NCI-H1930 (cell line): Measurements from ENCODE around the gene CNTN4.

Experiments used
- DNase-seq, 2 experiments: peaks; one replicate each; lab custom pipeline; 2025; lab: John Stamatoyannopoulos, UW

CNTN4 gene

DNA sequence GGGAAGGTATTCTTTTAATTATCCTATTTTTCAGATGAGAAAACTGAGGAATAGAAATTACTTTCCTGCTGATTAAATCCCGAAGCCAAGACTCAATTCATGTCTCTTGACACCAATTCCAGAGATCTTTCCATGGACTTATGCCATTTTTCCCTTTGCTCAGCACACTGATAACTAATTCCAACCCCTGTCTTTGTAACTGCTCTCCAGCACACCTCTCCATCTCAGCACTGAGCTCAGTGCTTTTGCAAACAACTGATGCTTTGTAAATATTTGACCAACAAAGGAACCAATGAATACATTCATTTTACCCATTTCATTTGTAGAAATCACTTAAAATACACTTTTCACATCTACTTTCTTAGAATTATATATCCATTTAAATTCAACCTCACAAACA, 762.5 kb downstream of the CNTN4 start:
- no peak for DNase-seq

DNA sequence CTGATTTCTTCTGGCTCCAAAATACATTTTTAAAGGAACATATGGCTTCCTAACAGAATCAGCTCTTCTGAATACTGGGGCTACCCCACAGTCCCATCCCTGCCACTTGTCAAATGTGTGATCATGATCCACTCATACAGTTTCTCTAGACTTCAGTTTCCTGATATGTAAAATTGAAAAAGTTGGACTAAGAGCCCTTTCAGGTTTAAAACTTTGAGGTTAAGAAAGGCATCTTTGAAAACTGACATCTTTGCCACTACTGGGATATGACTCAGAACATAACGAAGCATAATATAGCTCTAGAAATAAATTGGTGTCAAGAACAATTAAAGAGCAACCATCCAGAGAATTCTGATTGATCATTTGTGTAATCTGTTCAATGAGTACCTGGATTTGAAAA, 763.3 kb downstream of the CNTN4 start:
- DNase-seq, result no peak

DNA sequence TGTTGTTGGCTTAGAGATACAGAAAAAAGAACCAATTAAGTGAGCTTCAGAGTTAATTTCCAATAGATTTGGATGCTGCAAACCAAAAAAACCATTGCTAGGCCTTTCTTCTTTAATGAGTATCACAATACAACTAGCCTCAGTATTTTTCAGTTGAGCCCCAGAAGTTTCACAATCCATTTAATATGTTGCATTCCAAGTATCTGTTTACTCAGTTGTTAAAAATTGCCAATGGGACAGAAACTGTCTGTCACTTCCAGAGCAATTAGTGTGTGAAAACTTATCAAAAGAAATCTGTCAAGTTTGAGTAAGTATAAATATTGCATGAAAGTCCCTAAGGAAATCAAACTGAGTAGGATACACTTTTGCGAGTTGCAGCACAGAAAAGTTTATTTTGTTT, 763.7 kb downstream of the CNTN4 start:
- DNase-seq, result no peak

DNA sequence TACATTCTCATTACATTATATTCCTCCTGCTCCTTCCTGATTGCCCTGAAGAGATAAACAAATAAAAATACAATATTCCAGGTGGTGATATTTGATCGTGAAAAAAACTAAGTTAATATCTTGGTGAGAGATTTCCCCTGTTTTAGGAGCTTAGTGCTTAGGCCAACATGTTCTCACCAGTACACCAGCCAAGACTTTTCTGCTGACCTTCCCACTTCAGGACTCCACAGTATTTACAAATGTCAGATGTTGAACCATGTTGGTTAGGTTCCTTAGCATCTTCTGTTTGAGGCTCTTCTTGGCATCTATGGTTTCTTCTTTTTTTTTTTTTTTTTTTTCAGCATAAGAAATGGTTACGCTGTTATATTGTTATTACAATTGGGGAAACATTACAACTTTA, 764.5 kb downstream of the CNTN4 start:
- no peak for DNase-seq

DNA sequence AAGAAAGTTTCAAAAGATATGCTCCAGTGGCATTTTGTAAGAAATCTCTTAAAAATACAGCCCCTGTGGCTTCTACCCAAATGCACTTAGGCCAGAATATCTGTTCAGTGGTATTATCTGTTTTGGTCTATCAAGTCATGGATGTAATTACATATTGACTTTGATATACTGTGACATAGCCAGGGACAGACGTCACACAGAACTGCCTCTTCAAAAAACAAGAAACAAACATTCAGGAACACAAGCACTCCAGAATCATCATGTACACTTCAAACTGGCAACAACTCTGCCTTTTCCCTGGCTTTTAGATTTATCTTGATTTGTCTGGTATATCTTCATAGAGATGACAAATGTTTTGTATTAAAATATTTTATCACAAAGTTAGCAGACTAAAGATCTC, 771.2 kb downstream of the CNTN4 start:
- no peak for DNase-seq

DNA sequence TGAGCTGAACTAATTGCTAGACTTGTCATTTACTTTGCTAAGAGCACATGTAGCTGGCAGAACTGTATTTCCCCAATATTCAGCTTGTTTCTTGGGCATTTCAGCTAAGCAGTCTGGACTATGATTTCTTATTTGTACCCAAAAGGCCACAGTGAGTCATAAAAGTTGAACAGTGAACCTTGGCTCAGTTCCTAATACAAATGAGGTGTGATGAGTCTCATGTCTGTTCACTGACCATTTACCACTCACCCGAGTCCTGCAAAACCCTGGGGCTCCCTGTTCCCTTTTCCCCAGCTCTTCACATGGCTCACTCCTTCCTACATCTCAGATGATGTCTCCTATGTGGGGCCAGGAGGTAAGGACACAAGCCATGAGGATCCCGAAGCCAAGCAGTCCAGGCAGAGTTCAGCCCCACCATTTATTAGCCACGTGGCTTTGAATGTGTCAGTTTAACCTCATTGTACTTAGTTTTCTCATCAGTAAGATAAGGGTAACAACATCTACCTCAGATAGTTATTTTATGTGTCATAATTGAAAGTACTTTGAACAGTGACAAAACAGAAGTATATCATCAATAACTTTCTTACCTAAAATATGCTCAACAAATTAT, 772.2 kb downstream of the CNTN4 start:
- DNase-seq, result no peak

DNA sequence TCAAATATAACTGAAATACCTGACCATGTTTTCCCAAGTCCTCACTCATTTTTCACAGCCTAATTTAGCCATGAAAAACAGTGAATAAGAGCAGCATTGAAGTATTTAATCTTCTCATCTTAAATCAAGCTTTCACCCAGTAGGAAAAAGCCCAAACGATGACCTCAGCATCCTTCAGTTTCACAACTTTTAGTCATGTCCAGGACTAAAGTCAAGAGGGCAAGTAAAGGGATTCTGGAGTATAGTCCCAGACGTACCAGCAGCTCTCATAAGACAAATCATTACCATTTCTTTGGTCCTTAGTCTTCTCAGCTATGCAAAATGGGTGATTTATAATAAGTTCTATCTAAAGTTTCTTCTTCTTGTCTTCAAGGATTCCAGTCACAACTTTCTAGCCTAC, 774.2 kb downstream of the CNTN4 start:
- no peak for DNase-seq

DNA sequence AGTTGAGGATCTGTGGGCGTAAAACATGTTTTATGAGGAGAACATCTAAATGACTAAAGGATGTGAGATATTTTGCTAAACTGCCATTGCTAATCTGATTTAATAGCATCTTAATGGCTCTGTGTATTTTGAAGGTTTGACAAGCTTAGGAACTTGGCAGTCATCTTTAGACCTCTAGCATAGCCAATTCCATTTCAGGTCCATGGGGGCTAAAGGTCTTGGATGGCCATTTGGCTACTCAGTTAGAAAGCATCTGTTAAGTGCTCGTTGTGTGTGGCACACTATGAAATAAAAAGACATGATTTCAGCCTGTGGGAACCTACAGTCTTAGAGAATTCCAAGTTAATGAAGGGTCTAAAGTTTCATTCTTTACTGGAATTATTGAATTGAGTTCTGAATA, 775.3 kb downstream of the CNTN4 start:
- no peak for DNase-seq

DNA sequence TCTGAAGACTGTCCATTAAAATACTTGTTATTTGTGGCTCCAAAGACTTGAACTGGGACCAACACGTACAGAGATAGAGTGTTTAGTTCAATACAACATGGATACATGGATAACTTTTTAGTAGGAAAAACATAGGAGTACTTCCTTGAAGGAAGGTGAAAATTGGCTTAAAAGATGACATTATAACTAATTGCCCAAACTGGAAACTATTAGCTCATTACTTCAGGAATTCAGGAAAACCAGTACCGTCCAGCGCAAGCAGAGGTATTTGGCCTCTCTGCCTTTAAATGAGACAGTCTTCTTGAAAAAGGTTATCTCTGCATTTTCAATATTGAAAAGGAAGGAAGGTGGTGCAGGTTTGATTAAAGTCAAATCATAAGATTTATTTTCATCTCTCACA, 777.0 kb downstream of the CNTN4 start:
- no peak for DNase-seq

DNA sequence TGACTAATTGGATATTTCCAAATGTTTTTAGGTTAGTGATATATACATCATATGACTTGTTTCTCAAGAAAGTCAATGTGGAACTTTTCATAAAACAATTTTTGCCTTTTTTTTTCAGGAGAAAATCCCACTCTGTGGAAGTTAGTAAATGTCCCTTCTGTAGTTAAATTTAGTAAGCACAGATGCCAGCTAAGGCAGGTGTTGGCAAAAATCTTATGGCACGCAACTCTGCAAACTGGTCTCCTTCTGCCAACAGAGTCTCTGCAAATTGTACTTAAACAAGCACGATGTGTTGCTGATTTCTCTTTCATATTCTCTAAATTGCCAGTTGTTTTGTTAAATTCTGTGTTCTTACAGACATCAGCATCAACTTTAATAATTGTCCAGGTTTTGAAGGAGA, 777.7 kb downstream of the CNTN4 start:
- DNase-seq, result no peak

DNA sequence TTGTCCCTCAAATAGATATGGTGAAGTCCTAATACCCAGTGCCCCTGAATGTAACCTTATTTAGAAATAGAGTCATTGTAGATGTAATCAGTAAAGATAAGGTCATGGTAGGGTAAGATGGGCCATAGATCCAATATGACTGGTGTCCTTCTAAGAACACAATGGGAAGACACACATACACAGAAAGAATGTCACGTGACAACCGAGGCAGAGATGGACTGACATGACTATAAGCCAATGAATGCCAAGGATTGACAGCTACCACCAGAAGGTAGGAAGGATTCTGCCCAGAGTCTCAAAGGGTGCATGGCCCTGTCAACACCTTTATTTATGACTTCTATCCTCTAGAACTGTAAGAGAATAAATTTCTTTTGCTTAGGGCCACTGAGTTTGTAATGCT, 780.4 kb downstream of the CNTN4 start:
- no peak for DNase-seq

DNA sequence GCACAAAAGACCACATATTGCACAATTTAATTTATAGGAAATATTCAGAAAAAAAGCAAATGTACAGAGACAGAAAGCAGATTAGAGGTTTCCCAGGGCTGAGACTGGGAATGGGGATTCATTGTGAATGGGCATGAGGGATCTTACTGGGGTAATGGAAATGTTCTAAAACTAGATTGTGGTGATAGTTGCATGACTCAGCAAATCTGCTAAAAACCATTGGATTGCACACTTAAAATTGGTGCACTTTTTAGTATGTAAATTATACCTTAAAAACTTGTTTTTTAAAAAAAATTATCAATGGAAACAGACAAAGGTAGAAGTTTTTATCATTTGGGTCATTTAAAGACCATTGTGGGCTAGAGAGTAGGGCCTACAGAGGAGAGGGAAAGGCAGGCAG, 780.9 kb downstream of the CNTN4 start:
- DNase-seq, result no peak

DNA sequence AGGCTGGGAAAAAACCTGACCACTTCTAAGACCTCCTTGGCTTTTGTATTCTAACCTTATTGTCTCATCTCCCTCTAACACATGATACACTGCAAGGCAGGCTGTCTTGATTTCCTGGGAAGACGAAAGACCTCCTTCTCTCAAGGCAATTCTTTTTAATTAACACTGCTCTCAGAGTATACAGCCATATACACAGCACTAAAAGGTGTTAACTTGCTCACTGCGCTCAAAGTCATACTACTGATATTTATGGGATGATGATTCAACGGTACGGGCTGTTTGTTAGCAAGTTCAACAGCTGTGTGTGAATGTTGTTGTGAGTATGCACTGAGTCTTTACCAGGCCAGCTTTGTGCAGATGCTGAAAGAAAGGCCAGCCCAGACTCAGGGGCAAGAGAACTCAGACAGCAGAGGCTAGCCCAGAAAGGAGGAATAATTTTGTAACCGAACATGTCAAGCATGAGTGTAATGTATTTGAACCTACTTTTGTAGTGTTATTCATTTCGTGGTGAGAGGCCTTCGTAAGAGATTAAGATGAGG, 781.6 kb downstream of the CNTN4 start:
- no peak for DNase-seq

DNA sequence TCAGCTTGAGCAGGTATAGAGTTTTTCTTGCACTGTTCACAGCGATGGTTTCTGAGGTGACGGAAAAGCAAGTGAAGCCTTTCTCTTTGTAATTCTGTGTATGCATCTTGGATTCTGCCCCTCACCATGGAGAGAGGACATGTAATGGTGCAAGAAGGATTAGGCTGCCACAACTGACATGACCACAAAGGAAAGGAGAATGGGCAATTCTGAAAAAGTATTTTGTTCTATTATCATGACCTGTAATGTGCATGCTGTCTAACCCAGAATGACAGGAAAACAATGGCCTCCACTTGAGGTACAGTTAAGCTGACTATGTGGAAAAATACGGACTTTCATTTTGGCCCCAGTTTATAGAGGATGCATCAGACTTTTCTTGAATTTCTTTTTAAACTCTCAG, 784.6 kb downstream of the CNTN4 start:
- DNase-seq, result no peak

DNA sequence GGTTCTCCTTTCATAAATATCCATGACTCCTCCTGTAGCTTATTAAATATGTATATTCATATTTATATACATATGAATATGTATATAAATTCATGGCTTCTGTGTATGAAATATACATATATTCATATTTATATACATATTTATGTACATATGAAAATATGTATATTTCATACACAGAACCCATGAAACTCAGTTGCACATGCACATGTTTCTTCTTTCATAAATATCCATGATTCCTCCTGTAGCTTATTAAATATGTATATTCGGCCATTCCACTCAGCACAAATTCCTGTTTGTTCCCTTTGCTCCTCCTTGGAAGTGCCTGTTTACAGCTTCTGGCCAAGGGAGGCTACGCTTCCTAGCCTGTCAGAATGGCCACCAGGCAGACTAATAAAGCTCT, 789.9 kb downstream of the CNTN4 start:
- no peak for DNase-seq

DNA sequence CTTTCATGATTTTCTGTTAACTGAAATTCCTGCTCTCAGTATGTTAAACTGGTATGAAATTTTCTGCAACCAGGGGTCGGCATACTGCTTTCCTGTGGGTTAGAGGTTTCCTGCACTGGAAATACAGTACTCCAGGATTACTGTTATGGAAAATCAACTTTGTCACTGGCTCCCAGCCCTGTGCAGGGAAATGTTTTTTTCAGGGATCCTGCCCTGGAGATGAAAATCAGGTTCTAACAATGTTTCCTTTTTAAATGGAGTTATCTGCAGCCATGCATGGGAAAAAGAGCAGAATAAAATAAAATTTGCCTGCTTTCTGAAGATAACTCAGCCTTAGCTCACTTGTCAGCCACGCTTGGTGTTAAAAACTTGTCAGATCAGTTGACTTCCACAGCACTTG, 791.1 kb downstream of the CNTN4 start:
- DNase-seq, result no peak

DNA sequence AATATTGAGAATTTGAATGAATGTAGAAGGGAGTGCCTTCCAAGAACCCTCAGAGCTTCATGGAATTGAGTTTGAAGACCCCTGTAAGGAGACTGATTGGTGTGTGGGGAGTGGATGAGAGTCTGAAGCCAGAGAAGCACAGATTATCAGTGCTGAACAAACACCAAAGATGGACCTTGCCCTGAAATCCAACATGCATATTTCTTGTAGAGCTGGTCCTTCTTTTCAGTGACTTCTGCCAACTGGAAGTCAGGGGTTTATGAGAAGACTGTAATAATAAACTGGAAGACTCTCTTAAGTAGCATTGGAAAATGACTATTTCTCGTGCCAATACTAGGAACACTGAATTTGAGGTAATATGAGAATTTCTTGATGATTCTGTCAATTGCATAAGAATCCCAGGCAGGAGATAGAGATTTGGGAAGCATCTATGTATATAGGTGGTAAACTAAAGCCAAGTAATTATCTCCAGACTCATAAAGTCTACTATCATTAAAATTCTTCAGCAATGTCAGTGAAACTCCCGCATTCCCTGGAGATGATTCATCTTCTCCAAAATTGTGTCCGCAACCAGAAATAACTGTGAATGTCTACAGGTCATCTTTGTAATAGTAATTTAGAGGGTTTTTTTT, 797.8 kb downstream of the CNTN4 start:
- no peak for DNase-seq

DNA sequence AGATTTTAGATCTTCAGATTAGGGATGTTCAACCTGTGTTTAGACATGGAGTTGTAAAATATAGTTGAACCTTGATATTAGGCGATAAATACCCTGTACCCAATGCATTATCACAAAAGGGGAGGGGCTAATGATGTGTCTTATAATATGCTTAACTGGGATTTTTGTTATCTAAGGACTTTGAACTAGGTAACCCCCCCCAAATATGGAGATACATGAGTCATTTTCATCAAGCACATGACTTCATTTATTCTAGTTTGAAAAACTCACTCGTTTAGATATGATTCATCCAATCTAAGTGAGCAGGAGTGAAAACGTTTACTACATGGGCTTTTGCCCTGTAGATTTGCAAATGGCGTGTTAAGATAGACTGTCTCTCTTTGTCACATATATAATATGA, 799.2 kb downstream of the CNTN4 start:
- no peak for DNase-seq

DNA sequence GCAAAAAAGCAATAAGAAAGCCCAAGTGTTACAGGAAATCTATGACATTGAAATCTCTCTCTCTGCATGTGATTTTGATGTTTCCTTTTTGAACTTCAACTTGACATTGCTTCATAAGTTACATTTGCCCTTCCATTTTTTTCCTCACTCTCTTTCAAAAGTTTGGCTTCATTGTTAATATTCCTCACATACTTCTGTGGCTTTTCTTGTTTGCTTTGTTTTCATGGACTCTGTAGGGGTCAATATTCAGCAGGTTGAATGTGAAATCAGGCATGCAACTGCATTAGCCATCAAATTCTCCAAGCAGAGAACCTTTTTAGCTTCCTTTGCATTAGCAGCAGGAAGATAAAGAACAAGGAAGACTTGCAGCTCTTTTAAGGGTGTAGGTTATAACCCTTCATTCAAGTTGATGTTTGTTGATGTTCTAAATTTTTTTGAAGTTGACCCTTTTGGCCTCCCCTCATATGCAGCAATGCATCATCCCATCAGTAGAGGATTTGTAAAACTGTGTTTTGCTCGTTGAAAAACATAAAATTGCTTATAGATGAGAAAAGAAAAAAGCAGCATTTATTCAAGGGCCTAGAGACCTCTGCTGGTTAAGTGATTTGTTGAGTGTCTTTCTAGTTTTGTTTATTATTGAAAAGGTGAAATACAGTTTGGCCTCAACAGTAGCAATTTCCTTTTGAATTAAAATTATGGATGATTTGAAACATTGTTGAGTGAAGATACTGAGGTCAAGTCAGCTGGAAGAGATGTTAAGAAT, 800.1 kb downstream of the CNTN4 start:
- no peak for DNase-seq

DNA sequence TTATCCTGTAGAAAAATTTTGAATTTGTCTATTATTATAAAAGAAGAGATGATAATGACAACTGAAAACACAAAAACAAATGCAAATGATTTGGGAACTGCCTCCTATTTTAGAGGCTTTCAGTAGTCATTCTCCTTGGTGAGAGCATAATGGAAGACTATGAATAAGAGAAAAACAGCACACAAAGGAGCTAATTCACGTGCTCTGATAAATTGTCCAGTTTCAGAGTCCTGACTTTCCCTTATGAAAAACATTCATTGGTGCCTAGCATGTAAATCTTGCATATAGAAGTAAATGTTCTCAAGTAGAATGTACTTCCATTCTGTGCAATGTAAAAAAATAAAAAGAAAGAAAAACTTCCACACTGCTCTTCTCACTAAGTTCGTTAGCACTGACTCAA, 805.4 kb downstream of the CNTN4 start:
- DNase-seq, result no peak

DNA sequence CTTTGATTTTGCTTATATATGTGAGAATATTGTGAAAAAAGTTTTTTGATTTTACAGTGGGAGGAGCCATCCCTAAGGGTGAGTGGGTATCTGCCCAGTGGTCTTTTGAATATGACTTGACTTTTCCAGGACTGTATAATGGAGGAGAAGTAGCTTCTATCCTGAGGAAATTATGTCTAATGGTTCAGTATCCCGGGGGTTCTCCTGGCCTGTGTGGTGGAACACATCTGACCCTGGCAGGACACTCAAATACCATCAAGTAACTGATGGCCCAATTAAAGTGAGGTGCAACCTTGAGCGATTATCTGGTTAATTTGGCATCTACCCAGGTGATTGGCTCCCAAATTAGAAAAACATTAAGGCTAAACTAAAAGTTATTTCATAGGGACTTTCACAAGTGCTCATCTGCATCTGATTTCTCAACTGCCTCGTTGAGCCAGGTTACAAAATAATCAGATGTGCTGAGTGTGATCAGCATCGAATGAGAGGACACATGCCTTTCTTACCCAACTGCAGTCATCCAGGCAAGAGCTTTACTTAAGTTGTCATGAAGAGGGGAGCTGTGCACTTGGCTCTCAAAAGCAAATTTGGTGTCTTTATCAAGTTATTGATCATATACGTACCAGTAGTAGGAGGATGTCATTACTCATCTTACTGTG, 810.2 kb downstream of the CNTN4 start:
- DNase-seq, result no peak

DNA sequence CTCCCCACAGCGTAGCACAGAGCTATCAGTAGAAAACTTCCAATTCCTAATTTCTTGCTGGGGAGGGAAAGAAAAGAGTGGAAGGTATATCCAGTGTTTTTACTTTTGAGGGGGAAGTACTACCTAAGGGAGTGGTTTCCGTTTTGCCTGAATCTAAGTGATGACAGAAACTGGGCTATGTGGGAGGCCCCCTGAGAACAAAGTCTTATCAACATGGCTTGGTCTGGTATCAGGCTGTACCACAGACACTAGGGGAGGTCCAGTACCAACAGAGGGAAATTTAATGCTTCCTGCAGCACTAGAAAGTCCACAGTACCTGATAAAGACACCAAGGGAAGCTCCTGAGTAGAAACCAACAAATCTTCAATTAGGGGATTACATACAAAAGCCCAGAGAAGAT, 812.3 kb downstream of the CNTN4 start:
- no peak for DNase-seq

DNA sequence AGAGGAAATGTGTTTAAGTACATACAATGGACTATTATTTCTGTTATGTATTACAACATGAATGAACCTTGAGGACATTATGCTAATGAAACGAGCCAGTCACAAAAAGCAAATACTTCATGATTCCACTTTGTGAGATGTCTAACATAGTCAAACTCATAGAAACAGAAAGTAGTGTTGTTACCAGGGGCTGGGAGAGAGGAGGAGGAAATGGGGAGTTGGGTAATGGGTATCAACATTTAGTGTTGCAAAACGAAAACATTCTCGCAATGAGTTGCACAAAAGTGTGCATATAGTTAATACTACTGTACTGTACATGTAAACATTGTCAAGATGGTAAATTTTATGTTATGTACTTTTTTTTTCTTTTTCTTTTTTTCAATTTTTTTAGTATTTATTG, 817.2 kb downstream of the CNTN4 start:
- no peak for DNase-seq
